Spinal cord (tissue), 10 donors: ENCODE results near the gene CIC. TPM values are rescaled to one million over a fixed set of nuclear protein-coding genes. Genes with fewer than 3 reads are reported as not detected.
"Not testable (repeated sequence)": the region's sequence is repeated elsewhere in the genome, so short reads cannot be mapped to it uniquely, and the experiment has no call there.

Experiments
- DNase-seq, 6 donors: peaks; one replicate each; pipeline versions ENCODE4 v3.0.0 to v3.0.0-alpha.2; 2013 to 2015; ENCODE audit warnings: low spot score in 6 of 6, low read depth in 4 of 6
- H3K27ac ChIP-seq: one replicate; pipeline ENCODE4 v1.5.1; 2013; ENCODE audit warnings: low read depth, low read length, control low read depth
- H3K27me3 ChIP-seq: one replicate; pipeline ENCODE4 v1.6.1; 2013; ENCODE audit warnings: low read length; ENCODE audit not compliant: control insufficient read depth, insufficient read depth
- H3K36me3 ChIP-seq: one replicate; pipeline ENCODE4 v1.6.1; 2013; ENCODE audit warnings: low read length; ENCODE audit not compliant: control insufficient read depth, insufficient read depth
- H3K4me1 ChIP-seq: one replicate; pipeline ENCODE4 v1.6.1; 2013; ENCODE audit warnings: low read length; ENCODE audit not compliant: control insufficient read depth, insufficient read depth
- H3K4me3 ChIP-seq: one replicate; pipeline ENCODE4 v1.5.1; 2013; ENCODE audit warnings: low read depth, low read length, control low read depth
- H3K9me3 ChIP-seq: one replicate; pipeline ENCODE4 v1.6.1; 2013; ENCODE audit warnings: low read length; ENCODE audit not compliant: control insufficient read depth, insufficient read depth
- WGBS: methylation state at CpG from one replicate; pipeline ENCODE4 v1.1.5; 2013; ENCODE audit warnings: missing lambda C conversion rate; ENCODE audit not compliant: insufficient coverage; 5-methylcytosine and 5-hydroxymethylcytosine counted together
- polyA plus RNA-seq, 2 donors: library from polyadenylated mRNA; unstranded; fragments of 120-200 nt; gene quantifications; one replicate each; pipeline ENCODE4 v1.2.1, GENCODE V29; 2013; ENCODE audit not compliant: insufficient read length in 2 of 2
- total RNA-seq, 2 donors: library from RNA; depleted of rRNA in 1 of 2; stranded (reverse); fragments of 120-200 nt in 1 of 2; fragments of >200 nt in 1 of 2; gene quantifications; one replicate each; pipeline versions ENCODE4 v1.2.3 to v1.2.4, GENCODE V29; 2013 to 2014
- donor health status: healthy.

The CIC gene
- total and polyA plus RNA-seq, 4 donors, result 21.0 to 91.1 (median 58.0) TPM

DNA sequence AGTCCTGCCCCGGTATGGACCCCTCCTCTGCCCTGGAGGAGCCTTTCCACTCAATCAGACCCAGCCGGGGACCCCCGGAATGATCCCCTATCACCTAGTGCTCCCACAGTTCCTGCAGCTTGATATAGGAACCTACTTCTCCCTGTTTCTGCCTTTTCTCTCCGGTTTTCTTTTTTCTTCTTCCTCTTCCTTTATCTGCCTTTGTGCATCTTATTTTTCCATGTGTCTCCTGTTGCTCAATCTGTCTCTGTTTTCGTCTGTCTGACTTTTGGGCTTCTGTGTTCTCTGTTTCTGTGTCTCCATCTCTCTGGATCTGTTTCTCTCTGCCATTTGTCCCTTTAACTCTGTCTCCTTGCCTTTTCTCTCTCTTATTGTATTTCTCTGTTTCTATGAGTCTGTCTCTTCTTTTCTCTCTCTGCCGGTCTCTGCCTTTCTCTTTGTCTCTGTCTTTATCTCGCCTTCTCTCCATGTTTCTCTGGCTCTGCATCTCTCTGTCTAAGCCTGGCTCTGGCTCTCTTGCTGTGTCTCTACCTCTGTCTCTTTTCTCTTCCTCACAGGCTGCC is 66.4 kb downstream of the CIC start:
- Histone ChIP-seq H3K9me3 (no peaks in the 10 kb centered on the region), H3K27me3 (no peaks in the 10 kb centered on the region), H3K36me3 (peaks cover 68% of the 10 kb centered on the region), H3K27ac (no peak overlapping the region), H3K4me3 (no peak overlapping the region), H3K4me1 (peaks cover 16% of the 10 kb centered on the region)
- DNase-seq, result no peak
- 94% methylated on average over 7 of the region's 7 CpGs for WGBS

DNA sequence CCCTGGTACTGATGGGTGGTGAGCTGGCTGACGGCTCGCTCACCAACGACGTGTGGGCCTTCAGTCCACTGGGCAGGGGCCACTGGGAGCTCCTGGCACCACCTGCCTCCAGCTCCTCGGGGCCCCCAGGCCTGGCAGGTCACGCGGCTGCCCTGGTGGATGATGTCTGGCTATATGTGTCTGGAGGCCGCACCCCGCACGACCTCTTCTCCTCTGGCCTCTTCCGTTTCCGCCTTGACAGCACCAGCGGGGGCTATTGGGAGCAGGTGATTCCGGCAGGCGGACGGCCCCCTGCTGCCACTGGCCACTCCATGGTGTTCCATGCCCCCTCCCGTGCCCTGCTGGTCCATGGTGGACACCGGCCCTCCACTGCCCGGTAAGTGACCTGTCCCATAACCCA is 66.9 kb downstream of the CIC start:
- no peak overlapping the region for H3K27ac ChIP-seq
- peaks cover 73% of the 10 kb centered on the region for H3K36me3 ChIP-seq
- peaks cover 11% of the 10 kb centered on the region for H3K4me1 ChIP-seq
- DNase-seq, result no peak
- 91% methylated on average over 19 of the region's 19 CpGs for WGBS
- no peak overlapping the region for H3K4me3 ChIP-seq
- no peaks in the 10 kb centered on the region for H3K9me3 ChIP-seq
- H3K27me3 ChIP-seq, result no peaks in the 10 kb centered on the region

DNA sequence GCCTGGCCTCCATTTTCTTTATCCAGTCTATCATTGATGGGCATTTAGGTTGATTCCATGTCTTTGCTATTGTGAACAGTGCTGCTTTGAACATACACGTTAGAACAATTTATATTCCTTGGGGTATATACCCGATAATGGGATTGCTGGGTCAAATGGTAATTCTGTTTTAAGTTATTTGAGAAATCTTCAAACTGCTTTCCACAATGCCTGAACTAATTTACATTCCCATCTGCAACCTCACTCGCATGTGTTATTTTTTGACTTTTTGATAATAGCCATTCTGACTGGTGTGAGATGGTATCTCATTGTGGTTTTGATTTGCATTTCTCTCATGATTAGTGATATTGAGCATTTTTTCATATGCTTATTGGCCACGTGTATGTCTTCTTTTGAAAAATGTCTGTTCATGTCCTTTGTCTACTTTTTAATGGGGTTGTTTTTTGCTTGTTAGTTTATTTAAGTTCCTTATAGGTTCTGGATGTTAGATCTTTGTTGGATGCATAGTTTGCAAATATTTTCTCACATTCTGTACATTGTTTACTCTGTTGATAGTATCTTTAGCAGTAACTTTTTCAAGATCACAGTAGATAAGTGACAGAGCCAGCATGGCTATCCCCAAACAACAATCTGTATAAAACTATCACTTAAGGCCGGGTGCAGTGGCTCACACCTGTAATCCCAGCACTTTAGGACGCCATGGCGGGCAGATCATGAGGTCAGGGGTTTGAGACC is 70.2 kb downstream of the CIC start:
- H3K27ac ChIP-seq, H3K27me3 ChIP-seq, DNase-seq, H3K9me3 ChIP-seq, H3K4me1 ChIP-seq, H3K4me3 ChIP-seq: not testable (repeated sequence)
- peaks cover 86% of the 10 kb centered on the region for H3K36me3 ChIP-seq
- 100% methylated on average over 4 of the region's 7 CpGs for WGBS

DNA sequence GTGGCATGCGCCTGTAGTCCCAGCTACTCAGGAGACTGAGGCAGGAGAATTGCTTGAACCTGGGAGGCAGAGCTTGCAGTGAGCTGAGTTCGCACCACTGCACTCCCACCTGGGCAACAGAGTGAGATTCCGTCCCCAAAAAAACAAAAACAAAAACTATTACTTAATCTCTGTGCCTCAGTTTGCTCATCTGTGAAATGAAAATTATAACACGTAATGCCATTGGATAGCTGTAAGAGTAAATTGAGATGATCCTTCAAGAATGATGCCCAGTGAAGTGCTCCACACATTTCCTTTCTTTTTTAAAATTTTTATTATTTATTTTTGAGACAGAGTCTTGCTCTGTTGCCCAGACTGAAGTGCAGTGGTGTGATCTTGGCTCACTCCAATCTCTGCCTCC is 70.9 kb downstream of the CIC start:
- H3K4me3 ChIP-seq, H3K27me3 ChIP-seq, H3K4me1 ChIP-seq, DNase-seq, H3K27ac ChIP-seq, H3K9me3 ChIP-seq: not testable (repeated sequence)
- WGBS, result no CpG with 5 or more reads among the region's 4 CpGs
- peaks cover 86% of the 10 kb centered on the region for H3K36me3 ChIP-seq

DNA sequence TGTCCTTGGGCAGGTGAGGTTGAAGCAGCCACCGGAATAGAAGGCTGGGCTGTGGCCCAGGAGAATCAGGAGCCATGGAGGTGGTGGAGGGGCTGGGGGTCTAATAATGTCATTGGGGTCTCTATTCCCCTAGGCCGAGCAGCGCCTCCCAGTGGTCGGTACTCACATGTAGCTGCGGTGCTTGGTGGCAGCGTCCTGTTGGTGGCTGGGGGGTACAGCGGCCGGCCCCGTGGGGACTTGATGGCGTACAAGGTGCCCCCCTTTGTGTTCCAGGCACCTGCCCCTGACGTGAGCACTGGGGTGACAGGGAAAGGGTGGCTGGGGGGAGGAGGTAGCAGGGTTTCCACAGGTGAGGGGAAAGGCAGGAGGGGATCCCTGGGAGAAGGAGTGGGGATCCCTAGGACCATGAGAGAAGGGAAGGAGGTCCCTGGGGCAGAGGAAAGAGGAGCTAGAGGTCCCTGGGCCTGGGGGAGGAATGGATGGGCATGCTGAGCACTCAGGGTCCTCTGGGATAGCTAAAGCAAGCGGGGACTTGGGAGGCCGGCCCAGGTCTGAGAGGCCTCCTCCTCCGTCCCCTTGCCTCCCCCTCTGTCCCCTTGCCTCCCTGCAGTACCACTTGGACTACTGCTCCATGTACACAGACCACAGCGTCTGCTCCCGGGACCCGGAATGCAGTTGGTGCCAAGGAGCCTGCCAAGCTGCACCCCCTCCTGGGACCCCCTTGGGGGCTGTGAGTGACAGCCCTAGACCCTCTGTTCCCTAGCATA is 74.5 kb downstream of the CIC start:
- no peak for DNase-seq
- H3K36me3 ChIP-seq, result peaks cover 76% of the 10 kb centered on the region

DNA sequence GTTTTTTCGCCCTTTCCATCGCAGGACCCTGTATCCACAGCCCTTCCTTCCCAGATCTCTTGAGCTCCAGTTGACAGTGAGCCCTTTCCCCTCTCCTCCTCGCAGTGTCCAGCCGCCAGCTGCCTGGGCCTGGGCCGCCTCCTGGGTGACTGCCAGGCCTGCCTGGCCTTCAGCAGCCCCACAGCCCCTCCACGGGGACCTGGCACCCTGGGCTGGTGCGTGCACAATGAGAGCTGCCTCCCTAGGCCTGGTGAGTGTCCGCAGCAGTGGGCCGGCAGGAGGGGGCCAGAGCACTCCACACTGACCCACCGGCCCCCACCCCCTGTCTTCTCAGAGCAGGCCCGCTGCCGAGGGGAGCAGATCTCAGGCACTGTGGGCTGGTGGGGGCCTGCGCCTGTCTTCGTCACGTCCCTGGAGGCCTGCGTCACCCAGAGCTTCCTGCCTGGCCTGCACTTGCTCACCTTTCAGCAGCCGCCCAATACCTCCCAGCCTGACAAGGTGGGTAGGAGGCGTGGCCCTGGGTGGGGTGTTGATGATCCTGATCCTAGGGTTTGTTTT is 75.4 kb downstream of the CIC start:
- peaks cover 85% of the 10 kb centered on the region for H3K36me3 ChIP-seq

More for the DNA sequence above, 74.5 kb downstream of the CIC start:
- Histone ChIP-seq H3K27me3 (no peaks in the 10 kb centered on the region), H3K9me3 (no peaks in the 10 kb centered on the region), H3K27ac (no peak overlapping the region), H3K4me1 (peaks cover 4% of the 10 kb centered on the region), H3K4me3 (no peak overlapping the region)
- WGBS, result 76% methylated on average over 16 of the region's 17 CpGs

More for the DNA sequence above, 75.4 kb downstream of the CIC start:
- Histone ChIP-seq H3K27me3 (no peaks in the 10 kb centered on the region), H3K4me1 (peaks cover 4% of the 10 kb centered on the region), H3K4me3 (no peak overlapping the region), H3K9me3 (no peaks in the 10 kb centered on the region), H3K27ac (no peak overlapping the region)
- 75% methylated on average over 14 of the region's 18 CpGs for WGBS
- DNase-seq, result no peak

Other genes with a start within 250 kb of the CIC start
- gene GRIK5, start 199.0 kb upstream of the CIC start, total RNA-seq, result 10 to 100 TPM; 13.1 to 21.6 TPM
- gene GRIK5, start 199.0 kb upstream of the CIC start, polyA plus RNA-seq, result 10 to 100 TPM; 74.8 to 83.2 TPM
- 10 to 100 TPM in 1 of 2 donors, 1 to 10 TPM in 1; 7.6 to 10.7 TPM for gene ZNF574, start 193.1 kb upstream of the CIC start, total RNA-seq
- gene ZNF574, start 193.1 kb upstream of the CIC start, polyA plus RNA-seq, result 10 to 100 TPM; 17.2 to 19.4 TPM
- 1 to 10 TPM; 1.2 to 2.9 TPM for gene POU2F2, start 136.8 kb upstream of the CIC start, total RNA-seq
- 10 to 100 TPM; 17.9 to 20.6 TPM for gene POU2F2, start 136.8 kb upstream of the CIC start, polyA plus RNA-seq
- gene DEDD2, start 51.6 kb upstream of the CIC start, total RNA-seq, result 10 to 100 TPM; 21.5 to 24.0 TPM
- gene DEDD2, start 51.6 kb upstream of the CIC start, polyA plus RNA-seq, result 10 to 100 TPM; 27.8 to 30.2 TPM
- gene ZNF526, start 48.9 kb upstream of the CIC start, total RNA-seq, result 1 to 10 TPM; 4.6 to 6.6 TPM
- 1 to 10 TPM; 5.4 to 7.1 TPM for gene ZNF526, start 48.9 kb upstream of the CIC start, polyA plus RNA-seq
- 10 to 100 TPM; 23.7 to 35.0 TPM for gene GSK3A, start 26.6 kb upstream of the CIC start, total RNA-seq
- 100 to 1,000 TPM; 138 to 147 TPM for gene GSK3A, start 26.6 kb upstream of the CIC start, polyA plus RNA-seq
- 10 to 100 TPM; 16.1 to 25.0 TPM for gene ERF, start 14.1 kb upstream of the CIC start, total RNA-seq
- gene ERF, start 14.1 kb upstream of the CIC start, polyA plus RNA-seq, result 10 to 100 TPM; 50.0 to 57.2 TPM
- gene PRR19, start 32.9 kb downstream of the CIC start, total RNA-seq, result 1 to 10 TPM in 1 of 2 donors, under 1 TPM in 1; 0.30 to 1.5 TPM
- 1 to 10 TPM; 6.4 to 6.9 TPM for gene PRR19, start 32.9 kb downstream of the CIC start, polyA plus RNA-seq
- 10 to 100 TPM; 48.2 to 90.4 TPM for gene PAFAH1B3, start 33.4 kb downstream of the CIC start, total RNA-seq
- gene PAFAH1B3, start 33.4 kb downstream of the CIC start, polyA plus RNA-seq, result 100 to 1,000 TPM; 164 to 174 TPM
- 10 to 100 TPM; 11.5 to 40.9 TPM for gene TMEM145, start 44.1 kb downstream of the CIC start, total RNA-seq
- gene TMEM145, start 44.1 kb downstream of the CIC start, polyA plus RNA-seq, result 100 to 1,000 TPM in 1 of 2 donors, 10 to 100 TPM in 1; 97.1 to 119 TPM
- gene MEGF8, start 56.4 kb downstream of the CIC start, total RNA-seq, result 10 to 100 TPM; 35.2 to 44.0 TPM
- gene MEGF8, start 56.4 kb downstream of the CIC start, polyA plus RNA-seq, result 10 to 100 TPM; 84.5 to 93.3 TPM
- gene CNFN, start 121.0 kb downstream of the CIC start, total RNA-seq, result 1 to 10 TPM in 1 of 2 donors, under 1 TPM in 1; 0.50 to 1.2 TPM
- gene CNFN, start 121.0 kb downstream of the CIC start, polyA plus RNA-seq, result 1 to 10 TPM; 2.9 to 3.1 TPM
- 10 to 100 TPM in 1 of 2 donors, 1 to 10 TPM in 1; 6.7 to 10.8 TPM for gene LIPE, start 158.1 kb downstream of the CIC start, total RNA-seq
- gene LIPE, start 158.1 kb downstream of the CIC start, polyA plus RNA-seq, result 10 to 100 TPM; 29.4 to 34.2 TPM
- gene CXCL17, start 173.7 kb downstream of the CIC start, total RNA-seq, result not detected
- under 1 TPM in 1 of 2 donors, not detected in 1; 0.18 TPM for gene CXCL17, start 173.7 kb downstream of the CIC start, polyA plus RNA-seq